NCI-H1694 (cell line): ENCODE data around the gene EGFL8.

Experiments
- DNase-seq: peaks from one replicate; lab custom pipeline; 2025; lab: John Stamatoyannopoulos, UW

The EGFL8 gene

DNA sequence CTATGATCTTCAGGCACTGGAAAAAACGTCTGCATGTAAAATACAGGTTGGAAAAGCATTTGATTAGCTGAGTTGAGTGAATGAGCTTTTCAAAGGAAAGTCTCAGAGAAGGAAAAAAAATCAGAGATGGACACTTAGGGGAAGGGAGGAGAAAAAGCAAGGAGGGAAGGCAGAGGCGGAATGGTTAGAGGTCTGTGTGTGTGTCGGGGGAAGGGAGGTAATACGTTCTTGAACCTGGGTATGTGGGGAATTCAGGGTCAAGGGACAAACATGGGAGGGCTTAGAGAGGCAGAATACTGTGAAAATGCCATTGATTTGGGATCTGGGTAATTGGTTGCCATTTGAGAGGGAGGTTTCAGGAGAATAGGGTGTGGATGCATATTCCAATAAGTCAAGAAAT is 17.7 kb upstream of the EGFL8 start:
- DNase-seq, result no peak

DNA sequence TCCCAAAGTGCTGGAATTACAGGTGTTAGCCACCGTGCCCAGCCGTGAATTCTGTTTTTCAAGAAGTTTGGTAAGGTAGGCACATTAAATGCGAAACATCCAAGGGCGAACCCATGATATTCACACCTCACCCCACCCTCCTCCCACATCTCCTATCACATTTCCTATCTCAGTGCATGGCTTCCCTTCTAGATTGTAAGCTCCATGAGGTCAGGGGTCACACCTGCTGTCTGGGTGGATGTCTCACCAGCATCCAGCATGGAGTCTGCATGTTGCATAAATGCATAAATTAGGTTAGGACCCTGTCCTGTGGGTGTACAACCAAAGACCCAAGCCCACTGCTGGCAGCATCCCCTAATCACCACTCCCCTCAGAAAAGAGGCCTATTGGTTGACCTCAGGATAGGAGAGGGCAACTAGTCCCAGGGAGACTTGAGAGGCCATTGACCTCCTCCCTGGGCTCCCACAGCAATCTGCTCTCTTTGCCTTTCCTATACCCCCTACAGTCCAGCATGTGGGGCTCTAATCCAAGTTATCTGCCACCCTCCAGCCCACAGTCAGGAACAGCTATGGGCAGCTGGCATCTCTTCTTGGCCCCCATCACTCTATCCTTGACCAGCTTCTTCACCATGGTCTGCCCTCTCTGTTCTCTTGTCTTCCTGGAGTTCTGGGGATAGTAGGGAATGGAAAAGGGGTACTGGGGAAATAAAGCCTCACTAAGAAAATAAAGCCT is 16.8 kb upstream of the EGFL8 start:
- no peak for DNase-seq

DNA sequence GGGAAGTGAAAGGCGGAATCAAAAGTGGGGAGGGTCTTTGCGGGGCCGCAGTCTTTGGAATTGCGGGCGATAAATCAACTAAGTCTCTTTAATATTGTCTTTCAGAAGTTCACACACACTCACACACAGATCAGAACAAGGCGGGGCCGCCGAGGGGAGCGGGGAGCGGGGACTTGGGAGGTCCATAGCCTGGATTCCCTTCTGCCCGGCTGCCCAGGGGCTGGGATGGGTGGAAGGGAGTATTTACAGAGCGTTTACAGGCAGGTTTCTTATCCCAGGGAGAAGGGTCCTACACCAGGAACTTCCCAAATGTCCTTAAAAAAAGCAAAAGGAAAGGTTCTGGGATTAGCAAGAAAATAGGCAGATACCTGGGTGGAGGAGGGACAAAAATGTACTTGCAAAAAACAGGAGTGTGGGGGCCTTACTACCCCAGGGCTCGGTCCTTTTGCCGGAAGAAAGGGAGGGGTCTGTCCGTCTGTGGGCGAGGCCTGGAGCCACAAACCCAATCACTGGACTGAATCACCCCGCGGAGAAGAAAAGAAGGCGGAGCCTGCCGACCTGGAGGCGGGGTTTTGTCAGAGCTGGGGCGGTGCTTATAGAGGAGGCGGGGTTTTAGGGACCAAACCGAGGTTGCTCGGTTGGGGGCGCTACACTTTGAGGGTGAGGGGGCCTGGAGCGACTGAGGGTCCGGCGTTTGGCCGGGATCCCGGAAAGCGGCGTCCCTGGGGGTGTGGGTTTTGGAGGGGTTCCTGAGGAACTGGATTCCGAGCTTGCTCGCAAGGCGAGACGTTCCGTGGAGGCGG is 15.9 kb upstream of the EGFL8 start:
- no peak for DNase-seq

DNA sequence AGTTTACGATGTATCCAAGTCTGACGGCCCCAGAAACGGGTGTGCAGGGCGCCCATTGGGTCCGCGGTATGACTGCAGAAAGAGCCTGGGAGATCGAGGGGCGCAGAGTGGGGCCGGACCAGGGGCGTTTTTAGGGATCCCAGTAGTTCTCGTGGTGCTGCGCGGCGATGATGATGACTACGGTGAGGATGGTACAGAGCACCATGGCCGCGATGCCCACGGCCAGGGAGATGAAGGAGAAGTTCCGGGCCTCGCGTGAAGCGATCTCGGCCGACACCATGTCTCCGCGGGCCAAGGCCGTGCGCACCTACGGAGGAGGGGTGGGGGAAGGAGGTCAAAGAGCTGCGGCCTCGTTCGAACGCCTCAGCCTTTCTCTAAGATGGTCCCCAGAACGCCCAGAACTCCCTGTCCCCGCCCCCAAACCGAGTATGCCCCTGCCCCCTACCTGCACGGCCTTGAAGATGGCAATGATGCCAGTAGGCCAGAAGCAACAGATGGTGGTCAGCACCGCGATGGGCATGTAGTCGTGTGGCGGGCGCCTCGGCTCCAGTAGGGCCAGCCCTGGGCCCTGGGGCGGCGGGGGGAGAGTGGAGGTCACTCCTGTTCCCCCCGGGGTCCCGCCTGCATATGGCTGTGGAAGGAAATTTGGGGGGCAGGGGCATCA is 15.2 kb upstream of the EGFL8 start:
- no peak for DNase-seq

DNA sequence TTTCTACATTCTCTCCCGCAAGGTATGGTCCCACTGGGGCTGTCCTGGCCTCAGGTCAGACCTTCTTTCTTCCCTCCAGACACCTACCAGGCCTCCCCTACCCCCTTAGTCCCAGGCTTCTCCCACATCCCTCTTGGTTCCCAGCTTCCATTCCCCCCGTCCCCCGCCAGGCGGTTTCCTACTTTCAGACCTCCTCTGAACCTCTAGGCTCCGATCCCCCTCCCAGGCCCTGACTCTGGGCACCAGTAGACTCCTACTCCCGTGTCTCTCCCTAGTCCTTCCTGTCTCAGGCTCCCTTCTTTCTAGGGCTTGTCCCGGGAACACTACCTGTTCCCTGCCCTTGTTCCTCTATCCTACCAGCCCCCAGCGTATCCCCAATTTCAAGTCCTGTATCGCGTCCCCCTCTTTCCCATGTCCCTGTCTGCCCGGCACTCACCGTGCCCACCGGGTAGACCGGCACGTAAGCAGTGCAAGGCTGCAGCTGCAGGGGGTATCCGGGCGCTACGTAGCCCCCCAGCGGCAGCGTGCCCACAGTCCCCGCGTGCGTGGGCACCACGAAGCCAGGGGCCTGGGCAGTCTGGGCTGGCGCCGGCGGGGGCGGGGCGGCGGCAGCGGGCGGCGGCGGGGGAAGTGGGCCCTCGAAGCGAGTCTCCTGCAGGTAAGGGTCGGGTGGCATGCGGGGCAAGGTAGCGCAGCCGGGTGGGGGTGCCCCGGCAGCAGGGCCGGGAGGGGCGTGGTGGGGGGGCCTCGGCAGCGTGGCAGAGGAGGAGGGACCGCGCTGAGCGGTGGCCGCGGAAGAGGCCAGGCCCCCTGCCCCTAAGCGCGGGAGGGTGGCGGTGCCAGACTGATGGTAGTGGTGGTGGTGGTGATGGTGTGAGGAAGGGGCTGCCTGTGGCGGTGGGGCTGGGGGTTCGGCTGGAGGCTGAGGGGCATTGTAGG is 14.2 kb upstream of the EGFL8 start:
- DNase-seq, result no peak

DNA sequence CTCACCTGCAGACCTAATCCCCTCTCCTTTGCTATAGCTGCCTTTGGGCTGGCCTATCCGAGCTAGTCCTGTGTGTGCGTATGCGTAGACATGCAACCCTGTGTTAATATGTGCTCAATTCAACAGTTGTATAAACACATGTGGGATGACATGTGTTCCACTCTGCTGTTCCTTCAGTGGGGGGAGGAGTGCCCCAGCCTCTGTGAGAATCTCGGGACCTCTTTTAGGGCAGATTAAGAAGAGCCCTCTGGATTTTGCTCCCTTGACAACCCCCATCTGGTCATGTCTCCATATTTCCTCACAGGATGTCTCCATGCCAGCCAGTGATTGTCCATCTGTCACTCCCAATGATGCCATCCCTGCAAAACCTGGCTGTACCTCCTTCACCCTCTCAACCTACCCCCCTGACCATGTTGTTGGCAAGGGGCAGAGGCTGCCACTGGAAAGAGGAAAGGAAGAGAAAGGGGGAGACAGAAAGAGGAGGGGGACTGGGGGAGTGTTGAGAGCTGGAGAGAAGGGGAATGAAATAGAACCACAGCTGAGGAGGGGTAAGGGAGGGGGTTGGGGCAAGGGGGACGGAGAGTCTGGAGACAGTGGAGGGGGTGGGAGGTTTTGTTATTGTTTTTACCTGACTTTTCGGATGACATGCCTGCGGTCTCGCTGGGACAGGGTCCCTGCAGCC is 13.1 kb upstream of the EGFL8 start:
- DNase-seq, result peak; percentile 12

DNA sequence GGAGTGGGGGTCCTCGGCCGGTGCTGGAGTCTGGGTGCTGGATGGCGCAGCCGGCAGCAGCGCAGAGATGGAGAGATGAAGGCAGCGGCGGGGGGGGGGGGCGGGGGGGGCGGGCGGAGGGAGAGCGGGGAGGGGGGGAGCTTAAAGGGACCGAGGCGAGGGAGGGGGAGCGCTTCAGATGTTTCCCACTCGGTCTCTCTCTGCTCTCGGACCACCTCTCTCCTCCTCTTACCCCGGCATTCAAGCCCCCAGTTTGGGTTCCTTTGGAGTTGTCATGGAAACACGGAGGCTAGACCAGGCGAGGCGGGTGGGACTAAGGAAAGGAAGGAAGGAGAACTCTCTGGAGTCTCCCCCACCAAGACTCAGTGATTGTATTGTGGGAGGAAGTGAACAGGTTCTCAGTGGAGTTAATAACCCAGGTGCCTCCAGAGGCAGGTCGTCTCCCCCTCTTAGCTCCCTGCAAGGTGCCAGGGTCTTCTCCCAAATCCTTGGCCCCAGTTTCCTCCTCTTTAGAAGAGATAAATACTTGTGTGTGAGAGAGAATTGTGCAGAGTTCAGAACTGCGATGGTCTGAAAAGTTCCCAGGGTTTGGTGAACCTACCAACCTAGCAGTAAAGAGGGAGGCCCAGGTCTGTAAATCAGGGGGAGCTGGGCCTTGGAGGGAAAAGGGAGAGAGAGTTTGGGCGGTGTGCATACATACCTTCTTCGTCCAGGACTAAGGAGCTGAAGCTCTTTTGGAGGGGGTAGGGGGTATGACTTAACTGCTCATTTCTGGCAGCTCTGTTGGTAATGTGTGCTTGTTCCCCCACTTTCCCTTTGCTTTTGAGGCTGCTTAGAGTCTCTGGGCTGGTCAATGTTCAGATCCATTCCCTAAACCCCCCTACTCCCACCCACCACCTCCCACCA is 12.3 kb upstream of the EGFL8 start, which contains the start of gene PRRT1:
TSS of gene PRRT1 (minus strand) at position 77 of the 906 bp plus-strand sequence. CDS start 112 bp downstream, outside the sequence.
- DNase-seq, result no peak

DNA sequence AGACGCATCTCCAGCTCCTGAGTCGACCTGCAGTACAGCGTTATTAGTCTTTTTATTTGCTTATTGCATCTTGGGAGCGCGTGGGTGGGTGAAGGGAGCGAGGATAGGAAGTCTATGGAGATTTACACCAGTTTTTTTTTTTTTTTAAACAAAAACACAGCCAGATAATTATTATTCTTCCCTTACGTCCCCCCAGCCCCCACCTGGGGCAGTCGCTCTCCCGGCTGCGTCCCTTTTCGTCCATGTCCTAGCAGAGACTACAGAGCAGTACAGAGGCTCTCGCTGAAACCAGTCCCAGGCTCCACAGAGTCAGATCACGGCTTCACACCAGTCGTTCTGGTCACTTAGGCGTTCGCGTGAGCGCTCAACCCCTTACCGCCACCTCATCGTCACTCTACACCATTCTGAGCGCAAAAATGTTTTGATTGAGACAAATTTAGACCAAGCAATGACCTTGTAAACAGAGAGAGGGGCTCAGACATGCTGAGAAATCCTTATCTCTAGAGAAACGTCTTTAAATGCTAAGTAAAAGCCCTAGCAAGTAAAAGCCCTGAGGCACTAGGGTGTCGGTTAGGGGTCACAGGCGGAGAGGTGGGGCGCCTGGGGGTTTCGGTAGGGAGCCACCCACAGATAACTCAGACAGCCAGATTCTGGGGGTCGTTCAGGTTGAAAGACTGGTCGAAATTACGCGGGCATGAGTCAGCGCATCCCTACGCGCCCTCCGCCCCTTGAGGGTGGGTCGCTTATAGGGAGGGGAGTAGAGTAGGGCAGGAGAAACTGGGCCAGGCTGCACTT is 11.4 kb upstream of the EGFL8 start:
- no peak for DNase-seq

DNA sequence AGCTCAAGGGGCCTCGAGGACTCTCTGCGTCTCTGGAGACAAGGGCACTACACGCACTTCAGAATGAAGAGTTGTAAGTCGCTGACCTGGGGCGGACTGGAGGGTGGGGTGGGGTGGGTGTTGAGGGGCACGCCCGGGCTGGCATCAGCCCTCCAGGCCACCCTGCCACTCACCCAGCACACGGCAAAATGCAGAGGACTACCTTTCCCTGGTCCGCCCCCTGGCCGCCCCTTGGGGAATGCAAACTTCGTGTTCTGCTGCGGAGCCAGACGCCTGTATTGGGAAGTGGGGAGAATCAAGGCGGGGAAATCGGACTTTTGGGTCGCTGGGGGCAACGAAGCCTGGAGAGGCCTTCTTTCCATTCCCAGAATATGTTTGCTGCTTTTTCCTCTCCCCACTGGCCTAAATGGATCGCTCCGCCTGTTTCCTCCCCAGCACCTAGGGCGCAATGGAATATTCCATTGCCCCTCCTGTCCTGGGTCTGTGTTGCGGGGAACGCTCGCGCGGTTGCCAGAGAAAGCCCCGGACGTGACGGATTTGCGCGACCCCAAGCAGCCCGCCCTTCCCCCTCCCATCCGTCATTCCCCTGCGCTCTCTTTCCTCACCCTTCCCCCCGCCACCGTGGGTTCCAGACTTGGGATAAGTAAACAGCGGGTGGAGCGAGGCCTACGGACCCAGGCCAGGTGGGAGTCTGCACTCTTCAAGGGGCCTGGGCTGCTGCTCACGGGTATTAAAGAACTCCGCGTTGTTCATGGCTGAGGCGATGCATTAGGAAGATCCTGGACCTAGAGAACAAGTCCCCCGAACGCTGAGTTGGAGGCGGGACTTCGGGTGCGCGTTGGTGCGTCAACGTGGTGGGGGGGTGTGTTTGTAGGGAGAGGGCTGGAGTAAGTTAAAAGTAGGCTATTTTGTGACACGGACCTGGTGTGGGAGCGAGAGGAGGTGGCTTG is 10.6 kb upstream of the EGFL8 start, which contains the start of gene PPT2:
TSS of gene PPT2 (plus strand) at position 578 of the 950 bp plus-strand sequence. CDS start 454 bp downstream, outside the sequence.
- peak; percentile 48 for DNase-seq

DNA sequence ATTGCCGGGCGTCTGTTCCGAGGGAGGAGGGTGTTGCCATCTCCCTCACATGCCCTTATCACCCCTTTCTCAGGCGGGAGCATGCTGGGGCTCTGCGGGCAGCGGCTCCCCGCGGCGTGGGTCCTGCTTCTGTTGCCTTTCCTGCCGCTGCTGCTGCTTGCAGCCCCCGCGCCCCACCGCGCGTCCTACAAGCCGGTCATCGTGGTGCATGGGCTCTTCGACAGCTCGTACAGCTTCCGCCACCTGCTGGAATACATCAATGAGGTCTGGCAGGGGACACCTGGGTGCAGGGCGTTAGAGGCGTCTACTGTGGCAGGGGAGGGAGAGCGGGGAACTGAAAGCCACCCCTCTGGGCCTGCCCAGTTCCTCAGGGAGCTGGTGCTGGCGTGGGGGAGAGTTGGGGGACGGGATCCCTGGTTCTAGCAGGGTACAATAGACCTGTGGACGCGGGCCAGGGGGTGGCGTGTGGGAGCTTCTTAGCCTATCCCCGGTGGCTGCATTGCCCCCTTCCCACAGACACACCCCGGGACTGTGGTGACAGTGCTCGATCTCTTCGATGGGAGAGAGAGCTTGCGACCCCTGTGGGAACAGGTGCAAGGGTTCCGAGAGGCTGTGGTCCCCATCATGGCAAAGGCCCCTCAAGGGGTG is 9.8 kb upstream of the EGFL8 start:
- peak; percentile 25 for DNase-seq

DNA sequence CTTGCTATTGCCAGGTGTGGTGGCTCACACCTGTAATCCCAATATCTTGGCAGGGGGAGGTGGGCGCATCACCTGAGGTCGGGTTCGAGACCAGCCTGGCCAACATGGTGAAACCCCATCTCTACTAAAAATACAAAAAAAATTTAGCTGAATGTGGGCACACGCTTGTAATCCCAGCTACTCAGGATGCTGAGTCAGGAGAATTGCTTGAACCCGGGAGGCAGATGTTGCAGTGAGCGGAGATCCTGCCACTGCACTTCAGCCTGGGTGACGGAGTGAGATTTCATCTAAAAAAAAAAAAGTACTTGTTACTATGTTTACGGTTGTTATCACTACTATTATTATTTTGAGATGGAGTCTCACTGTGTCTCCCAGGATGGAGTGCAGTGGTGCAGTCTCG is 7.5 kb upstream of the EGFL8 start:
- DNase-seq, result no peak

DNA sequence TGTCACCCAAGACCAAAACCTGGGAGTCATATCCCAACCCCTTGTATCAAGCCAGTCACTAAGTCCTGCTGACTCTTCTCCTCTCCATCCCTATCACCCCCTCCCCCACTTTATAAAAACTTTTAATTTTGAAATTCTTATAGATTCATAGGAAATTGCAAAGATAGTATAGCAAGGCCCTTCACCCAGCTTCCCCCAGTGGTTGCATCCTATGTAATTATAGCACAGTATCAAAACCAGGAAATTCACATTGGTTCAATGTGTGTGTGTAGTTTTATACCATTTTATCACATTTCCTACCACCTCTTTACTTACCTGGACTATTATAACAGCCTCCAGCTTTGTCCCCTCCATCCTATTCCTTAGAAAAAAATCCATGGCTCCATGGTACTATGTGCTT is 6.3 kb upstream of the EGFL8 start:
- DNase-seq, result no peak

DNA sequence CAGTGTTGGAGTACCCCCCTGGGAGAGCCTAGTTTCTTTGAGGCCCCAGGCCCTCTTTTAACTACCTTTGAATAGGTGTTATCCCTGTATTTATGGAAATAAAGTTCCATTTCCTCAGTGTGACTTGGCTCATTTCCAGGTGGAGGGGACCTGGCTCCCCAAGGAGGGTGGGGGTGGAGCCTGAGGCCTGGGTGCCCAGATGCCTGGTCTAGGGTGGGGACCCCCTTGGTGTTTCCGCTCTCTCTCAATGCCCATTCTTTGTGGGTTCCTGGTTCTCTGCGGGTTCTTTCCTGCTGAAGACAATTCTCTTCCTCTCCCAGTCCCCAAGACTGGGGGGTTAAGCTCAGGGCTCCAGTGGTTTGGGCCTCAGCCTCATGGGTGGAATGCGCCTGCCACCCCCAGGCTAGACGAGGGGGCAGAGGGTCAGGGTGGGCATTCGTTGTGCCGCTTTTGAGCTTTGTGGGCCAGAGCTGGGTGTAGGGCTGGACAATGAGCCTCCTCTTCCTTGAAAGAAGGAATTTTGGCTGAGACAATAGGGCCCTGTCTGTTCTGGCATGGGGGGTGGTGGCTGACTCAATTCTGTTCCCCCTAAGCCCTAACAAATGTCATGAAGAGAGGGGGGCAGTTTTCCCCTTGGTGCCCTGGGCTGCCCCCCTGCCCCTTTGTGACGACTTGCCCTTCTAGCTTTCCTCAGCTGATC is 686 bp upstream of the EGFL8 start:
- DNase-seq, result no peak

DNA sequence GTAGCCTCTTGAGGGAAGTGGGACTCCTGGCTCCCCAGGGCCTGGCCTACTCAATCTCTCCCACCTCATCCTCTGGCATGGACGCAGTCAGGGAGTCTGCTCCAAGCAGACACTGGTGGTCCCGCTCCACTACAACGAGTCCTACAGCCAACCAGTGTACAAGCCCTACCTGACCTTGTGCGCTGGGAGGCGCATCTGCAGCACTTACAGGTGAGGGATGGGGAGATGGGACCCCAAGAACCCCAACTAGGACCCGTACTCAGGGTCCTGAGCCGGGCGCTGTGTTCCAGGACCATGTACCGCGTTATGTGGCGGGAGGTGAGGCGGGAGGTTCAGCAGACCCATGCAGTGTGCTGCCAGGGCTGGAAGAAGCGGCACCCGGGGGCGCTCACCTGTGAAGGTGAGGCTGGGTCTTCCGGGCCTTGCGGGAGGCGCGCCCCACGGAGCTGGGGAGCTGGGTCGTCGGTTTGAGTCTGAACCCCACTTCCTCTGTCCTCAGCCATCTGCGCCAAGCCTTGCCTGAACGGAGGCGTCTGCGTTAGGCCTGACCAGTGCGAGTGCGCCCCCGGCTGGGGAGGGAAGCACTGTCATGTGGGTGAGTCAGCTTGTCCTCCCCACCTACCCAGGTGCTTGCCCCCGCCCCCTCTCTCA is 2.1 kb downstream of the EGFL8 start:
- no peak for DNase-seq

DNA sequence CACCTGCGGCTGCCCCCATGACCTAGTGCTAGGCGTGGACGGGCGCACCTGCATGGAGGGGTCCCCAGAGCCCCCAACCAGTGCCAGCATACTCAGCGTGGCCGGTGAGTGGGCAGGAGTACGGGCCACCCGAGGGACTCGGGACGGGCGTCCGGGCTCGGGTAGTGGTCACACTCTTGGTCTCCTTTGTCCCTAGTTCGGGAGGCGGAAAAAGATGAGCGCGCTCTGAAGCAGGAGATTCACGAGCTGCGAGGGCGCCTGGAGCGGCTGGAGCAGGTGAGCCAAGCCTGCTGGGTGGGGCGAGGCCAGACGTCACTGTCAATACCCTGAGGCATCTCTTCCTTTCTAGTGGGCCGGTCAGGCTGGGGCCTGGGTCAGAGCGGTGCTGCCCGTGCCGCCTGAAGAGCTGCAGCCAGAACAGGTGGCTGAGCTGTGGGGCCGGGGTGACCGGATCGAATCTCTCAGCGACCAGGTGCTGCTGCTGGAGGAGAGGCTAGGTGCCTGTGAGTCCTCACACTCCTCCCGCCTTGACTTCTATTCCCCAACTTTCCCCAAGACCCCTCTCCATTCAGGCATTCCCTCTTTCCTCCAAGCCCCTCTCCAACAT is 2.9 kb downstream of the EGFL8 start:
- no peak for DNase-seq

DNA sequence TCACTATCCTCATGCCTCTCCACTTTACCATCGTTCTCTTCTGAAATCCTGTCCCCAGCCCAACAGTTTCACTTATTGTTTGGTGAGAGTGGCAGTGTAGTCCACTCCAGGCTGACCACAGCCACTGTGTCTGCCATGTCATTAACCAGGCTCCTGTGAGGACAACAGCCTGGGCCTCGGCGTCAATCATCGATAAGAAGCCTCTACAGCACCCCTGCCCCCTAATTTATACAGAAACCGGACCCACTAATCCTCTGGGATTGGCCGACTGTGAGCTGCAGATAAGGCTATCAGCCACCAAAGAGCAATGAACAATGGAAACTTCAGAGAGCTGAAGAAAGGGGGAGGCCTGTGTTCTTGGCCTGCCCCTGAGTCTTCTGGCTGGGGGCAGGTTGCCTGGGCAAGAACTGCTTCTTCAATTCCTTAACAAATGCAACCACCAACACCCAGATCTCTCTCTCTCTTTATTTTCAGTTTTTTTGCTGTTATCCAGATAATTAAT is 3.4 kb downstream of the EGFL8 start:
- DNase-seq, result no peak
